GM20000 (cell line): ENCODE measurements around the gene ASB2.

Experiments used
- DNase-seq: peaks from one replicate; pipeline ENCODE4 v3.0.0; 2012; ENCODE audit warnings: low spot score
- TF ChIP-seq, protein P1 (sequence below): IDR thresholded peaks from 2 replicates; pipeline ENCODE4 v1.5.1; 2012; ENCODE audit warnings: mild to moderate bottlenecking, control low read depth; ENCODE audit errors: extremely low read depth, missing control alignments

Gene ASB2

DNA sequence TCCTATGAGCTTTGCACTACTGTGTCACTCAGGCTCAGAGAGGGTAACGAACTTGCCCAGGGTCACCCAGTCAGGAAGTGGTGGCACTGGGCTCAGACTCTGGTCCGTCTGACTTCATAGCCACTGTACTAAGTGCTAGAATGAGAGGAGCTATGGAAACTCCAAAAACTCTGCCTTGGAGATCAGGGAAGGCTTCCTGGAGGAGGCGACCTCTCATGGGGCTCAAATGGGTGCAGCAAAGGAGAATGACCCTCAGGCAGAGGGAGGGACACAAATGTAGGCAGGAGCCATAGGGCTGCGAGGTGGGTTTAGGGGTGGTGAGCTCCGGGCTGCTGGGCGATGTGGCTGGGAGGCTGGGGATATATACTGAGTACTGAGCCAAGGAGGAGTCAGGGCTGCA, 23.9 kb upstream of the ASB2 start:
- TF ChIP-seq, protein P1, sequence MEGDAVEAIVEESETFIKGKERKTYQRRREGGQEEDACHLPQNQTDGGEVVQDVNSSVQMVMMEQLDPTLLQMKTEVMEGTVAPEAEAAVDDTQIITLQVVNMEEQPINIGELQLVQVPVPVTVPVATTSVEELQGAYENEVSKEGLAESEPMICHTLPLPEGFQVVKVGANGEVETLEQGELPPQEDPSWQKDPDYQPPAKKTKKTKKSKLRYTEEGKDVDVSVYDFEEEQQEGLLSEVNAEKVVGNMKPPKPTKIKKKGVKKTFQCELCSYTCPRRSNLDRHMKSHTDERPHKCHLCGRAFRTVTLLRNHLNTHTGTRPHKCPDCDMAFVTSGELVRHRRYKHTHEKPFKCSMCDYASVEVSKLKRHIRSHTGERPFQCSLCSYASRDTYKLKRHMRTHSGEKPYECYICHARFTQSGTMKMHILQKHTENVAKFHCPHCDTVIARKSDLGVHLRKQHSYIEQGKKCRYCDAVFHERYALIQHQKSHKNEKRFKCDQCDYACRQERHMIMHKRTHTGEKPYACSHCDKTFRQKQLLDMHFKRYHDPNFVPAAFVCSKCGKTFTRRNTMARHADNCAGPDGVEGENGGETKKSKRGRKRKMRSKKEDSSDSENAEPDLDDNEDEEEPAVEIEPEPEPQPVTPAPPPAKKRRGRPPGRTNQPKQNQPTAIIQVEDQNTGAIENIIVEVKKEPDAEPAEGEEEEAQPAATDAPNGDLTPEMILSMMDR = no peak
- DNase-seq = no peak

- TF ChIP-seq, protein P1 = peak; percentile 17
- DNase-seq = no peak
Observed at GRCh38 chr14:93999573-93999972, 23.2 kb upstream of the ASB2 start.

DNA sequence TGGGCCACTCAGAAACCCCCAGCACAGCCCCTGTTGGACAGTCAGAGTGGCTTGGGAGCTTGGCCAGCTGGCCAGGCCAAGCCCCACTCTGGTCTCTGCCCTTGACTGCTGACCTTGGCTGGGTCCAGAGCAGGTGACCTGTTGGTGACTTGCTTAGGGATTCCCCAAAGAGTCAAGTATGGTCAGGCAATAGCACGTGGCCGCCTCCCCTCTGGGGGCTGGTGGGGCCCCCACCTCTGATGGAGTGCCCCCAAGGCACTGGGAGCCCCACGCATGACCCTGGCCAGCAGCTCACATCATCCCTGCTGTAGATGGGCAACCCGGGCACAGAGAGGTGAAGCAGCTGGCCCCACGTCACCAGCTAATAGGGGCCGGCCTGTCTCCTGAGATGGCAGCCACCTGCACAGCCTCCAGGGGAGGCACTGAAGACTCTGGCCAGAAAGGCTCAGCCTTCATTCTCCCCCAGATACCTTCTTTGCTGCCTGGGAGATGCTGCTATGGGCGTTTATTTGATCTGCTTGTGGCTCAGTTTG, 22.6 kb upstream of the ASB2 start:
- DNase-seq = no peak
- TF ChIP-seq, protein P1 = no peak

- DNase-seq = no peak
Observed at GRCh38 chr14:93997916-93998870, 21.8 kb upstream of the ASB2 start.

GRCh38 chr14:93997082-93997481, 20.7 kb upstream of the ASB2 start, which contains the start of gene CCDC197:
TSS of gene CCDC197 (plus strand) at chr14:93997301. CDS start at chr14:93998132, 831 bp downstream.
- no peak for DNase-seq
- TF ChIP-seq, protein P1 = no peak

More at GRCh38 chr14:93997916-93998870, 21.8 kb upstream of the ASB2 start:
- TF ChIP-seq, protein P1 = no peak

- TF ChIP-seq, protein P1 = no peak
- no peak for DNase-seq
Observed at GRCh38 chr14:93996130-93996695, 19.8 kb upstream of the ASB2 start.

DNA sequence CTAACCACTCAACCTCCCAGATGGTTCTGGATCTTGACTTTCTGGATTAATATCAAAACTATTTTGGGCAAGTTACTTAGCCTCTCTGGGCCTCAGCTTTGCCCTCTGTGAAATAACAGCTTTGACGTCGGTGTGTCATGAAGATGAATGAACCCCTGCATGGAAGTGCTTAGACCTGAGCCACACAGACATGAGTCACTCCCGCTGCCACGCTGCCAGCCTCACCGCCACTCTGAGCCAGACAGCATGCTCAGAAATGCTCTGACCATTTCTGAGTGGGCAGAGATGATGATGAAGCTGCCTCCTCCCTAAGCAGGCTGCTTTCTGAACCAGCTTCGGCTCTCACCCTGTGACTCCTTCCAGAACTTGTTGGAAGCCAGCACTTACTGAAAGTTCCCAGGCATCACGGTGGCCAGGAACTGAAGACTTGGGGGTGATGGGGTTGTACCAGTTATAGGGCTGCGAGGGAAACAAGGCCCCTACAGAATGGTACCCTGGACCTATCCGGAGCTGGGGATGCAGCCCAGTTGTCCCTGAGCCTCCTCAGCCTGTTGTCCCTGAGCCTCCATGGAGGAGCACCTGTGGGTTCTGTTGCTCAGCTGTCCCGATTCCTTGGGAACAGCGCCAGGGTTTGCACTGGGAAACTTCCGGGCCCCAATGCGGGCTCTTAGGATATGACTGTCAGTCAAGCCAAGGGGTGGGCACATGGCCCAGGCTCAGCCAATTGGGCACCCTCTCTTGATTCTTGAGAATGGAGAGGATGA, 18.7 kb upstream of the ASB2 start:
- TF ChIP-seq, protein P1 = no peak
- no peak for DNase-seq
